ENCODE data around the gene HSP90AB1.

Gene HSP90AB1

DNA sequence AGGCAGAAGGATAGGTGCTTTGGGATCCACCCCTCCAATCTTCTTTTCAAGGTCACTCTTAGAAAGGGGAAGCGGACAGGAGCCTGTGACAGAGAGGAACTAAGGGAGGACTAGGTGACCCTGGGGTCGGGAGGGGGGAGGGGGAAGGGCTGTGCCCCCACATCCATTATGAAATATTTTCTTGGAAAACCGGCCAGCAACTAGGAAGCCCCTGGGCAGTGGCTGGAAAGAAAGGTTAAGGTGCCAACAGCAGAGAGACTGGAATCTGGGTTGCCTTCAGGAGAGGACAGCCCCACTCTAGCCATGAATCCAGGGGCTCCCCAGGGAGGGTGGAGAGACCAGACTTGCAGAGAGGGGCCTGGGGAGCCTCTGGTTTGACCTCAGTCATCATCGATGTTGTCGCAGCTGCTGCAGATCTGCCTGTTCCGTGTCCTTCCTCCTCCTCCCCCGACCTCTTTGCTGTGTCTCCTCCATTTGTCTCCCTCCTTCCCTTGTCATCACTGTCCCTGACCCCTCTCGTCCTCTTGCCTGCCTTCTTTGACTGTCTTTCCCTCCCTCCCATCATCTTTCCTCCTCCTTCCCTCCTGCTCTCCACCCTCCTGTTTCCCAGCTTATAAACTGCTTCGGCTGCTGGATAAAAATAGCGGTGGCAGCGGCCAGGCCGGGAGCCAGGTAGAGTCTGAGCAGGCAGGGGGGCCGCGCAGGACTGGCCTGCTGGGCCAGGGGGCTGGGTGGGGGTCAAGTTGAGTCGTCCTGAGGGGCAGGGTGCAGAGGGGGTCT lies 20.3 kb upstream of the HSP90AB1 start:
- DNase-seq (ENCODE audit: low read depth): no peak
- TF ChIP-seq CTCF (IDR thresholded peaks at IDR 0.05; ENCODE audit: insufficient read depth, low read depth, low read length, missing control alignments): no peak
- H3K4me3 ChIP-seq (ENCODE audit: low read length): no peak overlapping the region

- H3K4me3 ChIP-seq (ENCODE audit: low read length): no peak overlapping the region
- TF ChIP-seq CTCF (IDR thresholded peaks at IDR 0.05; ENCODE audit: insufficient read depth, low read depth, low read length, missing control alignments): no peak
- no peak for DNase-seq (ENCODE audit: low read depth)
Observed at GRCh38 chr6:44227148-44227793, 19.6 kb upstream of the HSP90AB1 start.

DNA sequence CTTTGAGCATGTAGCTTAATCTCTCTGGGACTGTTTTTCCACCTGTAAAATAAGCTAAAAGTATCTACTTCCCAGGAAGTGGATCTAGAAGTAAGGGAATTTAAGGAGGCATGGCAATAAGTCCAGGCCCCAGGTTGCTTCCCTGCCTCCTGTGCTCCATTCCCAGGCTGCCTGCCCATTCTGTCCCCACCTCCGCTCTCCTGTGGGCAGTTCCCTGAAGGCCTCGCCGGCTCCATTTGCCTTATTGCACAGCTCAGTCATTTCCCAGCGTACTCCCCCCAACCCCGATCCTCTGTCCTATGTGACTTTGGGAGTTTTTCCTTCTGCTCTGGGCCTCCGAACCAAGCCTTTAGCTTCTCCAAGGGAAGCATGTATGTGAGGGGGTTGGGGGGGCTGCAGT lies 18.9 kb upstream of the HSP90AB1 start:
- no peak for TF ChIP-seq CTCF (IDR thresholded peaks at IDR 0.05; ENCODE audit: insufficient read depth, low read depth, low read length, missing control alignments)
- H3K4me3 ChIP-seq (ENCODE audit: low read length): no peak overlapping the region
- DNase-seq (ENCODE audit: low read depth): no peak

DNA sequence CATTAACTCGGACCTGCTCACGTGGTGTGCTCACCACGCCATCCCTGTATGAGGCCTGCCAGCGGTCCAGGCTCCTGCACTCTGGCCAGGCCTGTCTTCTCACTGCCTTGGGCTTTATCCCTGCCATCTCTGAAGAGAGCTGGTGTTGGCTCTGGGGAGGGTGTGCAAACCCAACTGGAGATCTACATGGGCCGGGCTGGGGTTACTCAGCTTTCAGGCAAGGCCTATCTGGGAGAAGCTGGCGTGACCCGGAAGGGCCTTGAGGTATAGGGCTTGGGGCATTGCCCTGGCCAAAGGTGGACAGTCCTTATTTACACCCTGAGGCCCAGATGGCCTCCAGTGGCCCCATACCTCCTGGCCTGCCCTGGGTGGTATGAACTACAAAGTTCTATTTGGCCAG lies 18.5 kb upstream of the HSP90AB1 start:
- no peak for TF ChIP-seq CTCF (IDR thresholded peaks at IDR 0.05; ENCODE audit: insufficient read depth, low read depth, low read length, missing control alignments)
- no peak for DNase-seq (ENCODE audit: low read depth)
- H3K4me3 ChIP-seq (ENCODE audit: low read length): no peak overlapping the region

DNA sequence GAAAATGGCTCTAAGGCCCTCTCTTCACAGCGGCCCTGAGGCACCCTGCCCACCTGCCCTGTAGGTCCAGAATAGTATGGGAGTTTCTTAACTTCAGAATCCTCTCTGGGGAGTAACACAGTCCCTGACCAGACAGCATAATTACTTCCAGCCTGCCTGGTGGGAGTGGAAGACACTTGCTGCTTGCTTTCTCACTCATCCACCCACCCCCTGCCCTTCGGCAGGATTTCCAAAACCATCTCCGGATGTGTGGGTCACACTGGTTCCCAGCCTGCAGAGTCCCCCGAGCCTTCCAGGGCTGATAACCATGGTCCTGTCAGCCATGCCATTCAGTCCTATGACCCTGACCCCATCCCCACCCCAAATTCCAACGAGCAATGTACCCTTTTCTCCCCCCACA lies 18.1 kb upstream of the HSP90AB1 start:
- H3K4me3 ChIP-seq (ENCODE audit: low read length): no peak overlapping the region
- TF ChIP-seq CTCF (IDR thresholded peaks at IDR 0.05; ENCODE audit: insufficient read depth, low read depth, low read length, missing control alignments): no peak
- no peak for DNase-seq (ENCODE audit: low read depth)

GRCh38 chr6:44229376-44230033 lies 17.4 kb upstream of the HSP90AB1 start:
- no peak for DNase-seq (ENCODE audit: low read depth)
- no peak for TF ChIP-seq CTCF (IDR thresholded peaks at IDR 0.05; ENCODE audit: insufficient read depth, low read depth, low read length, missing control alignments)

More at GRCh38 chr6:44229376-44230033, 17.4 kb upstream of the HSP90AB1 start:
- no peak overlapping the region for H3K4me3 ChIP-seq (ENCODE audit: low read length)
